ENCODE results near the gene YIPF4. TPM values are rescaled to one million over a fixed set of nuclear protein-coding genes. Genes with fewer than 3 reads are reported as not detected.
"Not testable (repeated sequence)": the region's sequence is repeated elsewhere in the genome, so short reads cannot be mapped to it uniquely, and the experiment has no call there.

The YIPF4 gene
- total and polyA plus RNA-seq, 8 donors = 7.6 to 42.2 (median 31.2) TPM

- no peaks in the 10 kb centered on the region for H3K36me3 ChIP-seq
- H3K27me3 ChIP-seq = no peaks in the 10 kb centered on the region
- TF ChIP-seq CTCF (IDR thresholded peaks at IDR 0.05) = no peak
- DNase-seq (no peak), ATAC-seq (peak in 2 of 4 donors; percentile 77 to 79), FAIRE-seq (no peak)
- H3K4me3 ChIP-seq = peak within 1 kb of the TSS in 1 of 4 donors; percentile 3
- H3K27ac ChIP-seq = peak within 1 kb of the TSS in 3 of 4 donors; percentile 10 to 45 (median 42)
- no peaks in the 10 kb centered on the region for H3K9me3 ChIP-seq
- WGBS, 2 donors = 88 to 89% methylated on average over 7 of the region's 7 CpGs
- intact Hi-C loops (cut with DNase I) = no loop called here
- H3K4me1 ChIP-seq = peaks cover 0 to 3% (median 0%) of the 10 kb centered on the region in 3 donors
Observed at GRCh38 chr2:32264422-32265105, 13.1 kb upstream of the YIPF4 start, which contains the start of gene NLRC4. Gene NLRC4, minus strand, starts transcription at chr2:32264886. Its CDS starts 8,111 bp downstream, at chr2:32256775.

GRCh38 chr2:32271063-32271462 is 6.6 kb upstream of the YIPF4 start:
- H3K4me3 ChIP-seq = no peak overlapping the region
- FAIRE-seq (no peak), ATAC-seq (no peak), DNase-seq (no peak)
- no peak overlapping the region for H3K27ac ChIP-seq
- no peaks in the 10 kb centered on the region for H3K27me3 ChIP-seq
- H3K36me3 ChIP-seq = no peaks in the 10 kb centered on the region
- WGBS, 2 donors = 69 to 77% methylated on average over 2 of the region's 2 CpGs
- no peaks in the 10 kb centered on the region for H3K4me1 ChIP-seq
- no peaks in the 10 kb centered on the region for H3K9me3 ChIP-seq
- TF ChIP-seq CTCF (IDR thresholded peaks at IDR 0.05) = no peak
- intact Hi-C loops (cut with DNase I) = no loop called here

- no peak overlapping the region for H3K4me3 ChIP-seq
- no peaks in the 10 kb centered on the region for H3K9me3 ChIP-seq
- H3K36me3 ChIP-seq = no peaks in the 10 kb centered on the region
- WGBS, 2 donors = 51 to 67% methylated on average over 3 of the region's 3 CpGs
- TF ChIP-seq CTCF (IDR thresholded peaks at IDR 0.05) = no peak
- no peaks in the 10 kb centered on the region for H3K4me1 ChIP-seq
- no peak for DNase-seq
- no peak for ATAC-seq
- intact Hi-C loops (cut with DNase I) = no loop called here
- FAIRE-seq = no peak
- H3K27ac ChIP-seq = no peak overlapping the region
- H3K27me3 ChIP-seq = no peaks in the 10 kb centered on the region
Observed at GRCh38 chr2:32272279-32272678, 5.4 kb upstream of the YIPF4 start.

GRCh38 chr2:32274289-32274688 is 3.4 kb upstream of the YIPF4 start:
- DNase-seq = no peak
- no peaks in the 10 kb centered on the region for H3K4me1 ChIP-seq
- H3K4me3 ChIP-seq = no peak overlapping the region
- no peaks in the 10 kb centered on the region for H3K36me3 ChIP-seq
- H3K27ac ChIP-seq = no peak overlapping the region
- H3K9me3 ChIP-seq = no peaks in the 10 kb centered on the region
- 60 to 65% methylated on average over 2 of the region's 2 CpGs for WGBS, 2 donors
- TF ChIP-seq CTCF (IDR thresholded peaks at IDR 0.05) = no peak
- intact Hi-C loops (cut with DNase I) = no loop called here
- H3K27me3 ChIP-seq = no peaks in the 10 kb centered on the region
- FAIRE-seq = no peak
- ATAC-seq = no peak

GRCh38 chr2:32275790-32276189 is 1.9 kb upstream of the YIPF4 start:
- ATAC-seq; H3K36me3 ChIP-seq; FAIRE-seq; H3K27ac ChIP-seq; H3K4me3 ChIP-seq; intact Hi-C loops (cut with DNase I); H3K27me3 ChIP-seq; DNase-seq; H3K4me1 ChIP-seq; H3K9me3 ChIP-seq: not testable (repeated sequence)
- WGBS, 2 donors = 68 to 76% methylated on average over 7 of the region's 7 CpGs

Measured in pancreas (tissue), 10 donors.